ENCODE data around the gene TEX19. TPM values are rescaled to one million over a fixed set of nuclear protein-coding genes. Genes with fewer than 3 reads are reported as not detected.

TEX19 gene
- total RNA-seq, 1 experiment from 2014 or later, result 0.21 TPM

DNA sequence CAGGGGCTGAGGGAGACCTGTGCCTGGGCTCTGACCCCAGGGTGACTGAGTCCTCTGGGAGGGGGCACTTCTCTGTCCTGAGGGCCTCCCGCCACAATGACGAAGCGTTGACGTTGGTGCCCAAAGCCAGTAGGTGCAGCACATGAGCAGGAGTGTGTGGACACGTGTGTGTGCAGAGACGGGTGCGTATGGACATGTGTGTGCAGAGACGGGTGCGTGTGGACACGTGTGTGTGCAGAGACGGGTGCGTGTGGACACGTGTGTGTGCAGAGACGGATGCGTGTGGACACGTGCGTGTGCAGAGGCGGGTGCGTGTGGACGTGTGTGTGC lies 40.9 kb upstream of the TEX19 start:
- in situ Hi-C loops (cut with HindIII; ENCODE audit: low pct_unique_long_range_greater_than_20kb, low sequenced_read_pairs) (no loop called here), intact Hi-C loops (cut with micrococcal nuclease; ENCODE audit: unreplicated experiment) (no loop called here)
- no TSS peak for BruUV-seq (replicated peaks)
- Histone ChIP-seq H3K36me3 (ENCODE audit: control insufficient read depth, insufficient read depth, low read length) (no peaks in the 10 kb centered on the region), H3K4me1 (ENCODE audit: control insufficient read depth, insufficient read depth, low read length) (peaks cover 9% of the 10 kb centered on the region), H3K4me3 (ENCODE audit: low read depth in 2 of 2, low read length in 2 of 2) (no peak overlapping the region), H3K27ac (ENCODE audit: low read length) (no peak overlapping the region), H3K27me3 (ENCODE audit: control insufficient read depth, insufficient read depth, low read length) (no peaks in the 10 kb centered on the region), H3K9me3 (ENCODE audit: control insufficient read depth, insufficient read depth, low read depth, low read length) (no peaks in the 10 kb centered on the region)
- ATAC-seq, result no peak
- TF ChIP-seq, protein P1, sequence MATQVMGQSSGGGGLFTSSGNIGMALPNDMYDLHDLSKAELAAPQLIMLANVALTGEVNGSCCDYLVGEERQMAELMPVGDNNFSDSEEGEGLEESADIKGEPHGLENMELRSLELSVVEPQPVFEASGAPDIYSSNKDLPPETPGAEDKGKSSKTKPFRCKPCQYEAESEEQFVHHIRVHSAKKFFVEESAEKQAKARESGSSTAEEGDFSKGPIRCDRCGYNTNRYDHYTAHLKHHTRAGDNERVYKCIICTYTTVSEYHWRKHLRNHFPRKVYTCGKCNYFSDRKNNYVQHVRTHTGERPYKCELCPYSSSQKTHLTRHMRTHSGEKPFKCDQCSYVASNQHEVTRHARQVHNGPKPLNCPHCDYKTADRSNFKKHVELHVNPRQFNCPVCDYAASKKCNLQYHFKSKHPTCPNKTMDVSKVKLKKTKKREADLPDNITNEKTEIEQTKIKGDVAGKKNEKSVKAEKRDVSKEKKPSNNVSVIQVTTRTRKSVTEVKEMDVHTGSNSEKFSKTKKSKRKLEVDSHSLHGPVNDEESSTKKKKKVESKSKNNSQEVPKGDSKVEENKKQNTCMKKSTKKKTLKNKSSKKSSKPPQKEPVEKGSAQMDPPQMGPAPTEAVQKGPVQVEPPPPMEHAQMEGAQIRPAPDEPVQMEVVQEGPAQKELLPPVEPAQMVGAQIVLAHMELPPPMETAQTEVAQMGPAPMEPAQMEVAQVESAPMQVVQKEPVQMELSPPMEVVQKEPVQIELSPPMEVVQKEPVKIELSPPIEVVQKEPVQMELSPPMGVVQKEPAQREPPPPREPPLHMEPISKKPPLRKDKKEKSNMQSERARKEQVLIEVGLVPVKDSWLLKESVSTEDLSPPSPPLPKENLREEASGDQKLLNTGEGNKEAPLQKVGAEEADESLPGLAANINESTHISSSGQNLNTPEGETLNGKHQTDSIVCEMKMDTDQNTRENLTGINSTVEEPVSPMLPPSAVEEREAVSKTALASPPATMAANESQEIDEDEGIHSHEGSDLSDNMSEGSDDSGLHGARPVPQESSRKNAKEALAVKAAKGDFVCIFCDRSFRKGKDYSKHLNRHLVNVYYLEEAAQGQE (IDR thresholded peaks at IDR 0.05; ENCODE audit: insufficient read depth in 1 of 2, low read depth in 2 of 2, low read length in 1 of 2), result no peak
- TF ChIP-seq SIN3A (IDR thresholded peaks at IDR 0.05; ENCODE audit: borderline replicate concordance, insufficient read depth, low read depth, low read length) (no peak), POLR2AphosphoS5 (IDR thresholded peaks at IDR 0.05; ENCODE audit: low read depth, low read length) (no peak), TCF7L2 (IDR thresholded peaks at IDR 0.05; ENCODE audit: low read depth, low read length) (no peak)
- TF ChIP-seq, protein P2, sequence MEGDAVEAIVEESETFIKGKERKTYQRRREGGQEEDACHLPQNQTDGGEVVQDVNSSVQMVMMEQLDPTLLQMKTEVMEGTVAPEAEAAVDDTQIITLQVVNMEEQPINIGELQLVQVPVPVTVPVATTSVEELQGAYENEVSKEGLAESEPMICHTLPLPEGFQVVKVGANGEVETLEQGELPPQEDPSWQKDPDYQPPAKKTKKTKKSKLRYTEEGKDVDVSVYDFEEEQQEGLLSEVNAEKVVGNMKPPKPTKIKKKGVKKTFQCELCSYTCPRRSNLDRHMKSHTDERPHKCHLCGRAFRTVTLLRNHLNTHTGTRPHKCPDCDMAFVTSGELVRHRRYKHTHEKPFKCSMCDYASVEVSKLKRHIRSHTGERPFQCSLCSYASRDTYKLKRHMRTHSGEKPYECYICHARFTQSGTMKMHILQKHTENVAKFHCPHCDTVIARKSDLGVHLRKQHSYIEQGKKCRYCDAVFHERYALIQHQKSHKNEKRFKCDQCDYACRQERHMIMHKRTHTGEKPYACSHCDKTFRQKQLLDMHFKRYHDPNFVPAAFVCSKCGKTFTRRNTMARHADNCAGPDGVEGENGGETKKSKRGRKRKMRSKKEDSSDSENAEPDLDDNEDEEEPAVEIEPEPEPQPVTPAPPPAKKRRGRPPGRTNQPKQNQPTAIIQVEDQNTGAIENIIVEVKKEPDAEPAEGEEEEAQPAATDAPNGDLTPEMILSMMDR (IDR thresholded peaks at IDR 0.05), result no peak
- POLR2A ChIA-PET, result no interaction called here
- DNase-seq (ENCODE audit: low read depth, low spot score), result no peak
- CTCF ChIA-PET, result no interaction called here

DNA sequence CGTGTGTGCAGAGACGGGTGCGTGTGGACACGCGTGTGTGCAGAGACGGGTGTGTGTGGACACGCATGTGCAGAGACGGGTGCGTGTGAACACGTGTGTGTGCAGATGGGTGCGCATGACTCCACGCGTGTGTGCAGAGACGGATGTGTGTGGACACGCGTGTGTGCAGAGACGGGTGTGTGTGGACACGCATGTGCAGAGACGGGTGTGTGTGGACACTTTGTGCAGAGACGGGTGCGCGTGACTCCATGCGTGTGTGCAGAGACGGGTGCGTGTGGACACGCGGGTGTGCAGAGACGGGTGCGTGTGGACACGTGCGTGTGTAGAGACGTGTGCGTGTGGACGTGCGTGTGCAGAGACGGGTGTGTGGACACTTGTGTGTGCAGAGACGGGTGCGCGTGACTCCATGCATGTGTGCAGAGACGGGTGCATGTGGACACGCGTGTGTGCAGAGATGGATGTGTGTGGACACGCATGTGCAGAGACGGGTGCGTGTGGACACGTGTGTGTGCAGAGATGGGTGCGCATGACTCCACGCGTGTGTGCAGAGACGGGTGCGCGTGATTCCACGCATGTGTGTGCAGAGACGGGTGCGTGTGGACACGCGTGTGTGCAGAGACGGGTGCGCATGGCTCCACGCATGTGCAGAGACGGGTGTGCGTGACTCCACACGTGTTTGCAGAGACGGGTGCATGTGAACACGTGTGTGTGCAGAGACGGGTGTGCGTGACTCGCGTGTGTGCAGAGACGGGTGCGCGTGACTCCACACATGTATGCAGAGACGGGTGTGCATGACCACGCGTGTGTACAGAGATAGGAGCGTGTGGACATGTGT lies 40.1 kb upstream of the TEX19 start:
- POLR2A ChIA-PET, result no interaction called here
- Histone ChIP-seq H3K4me1 (ENCODE audit: control insufficient read depth, insufficient read depth, low read length) (peaks cover 11% of the 10 kb centered on the region), H3K9me3 (ENCODE audit: control insufficient read depth, insufficient read depth, low read depth, low read length) (no peaks in the 10 kb centered on the region), H3K36me3 (ENCODE audit: control insufficient read depth, insufficient read depth, low read length) (no peaks in the 10 kb centered on the region), H3K4me3 (ENCODE audit: low read depth in 2 of 2, low read length in 2 of 2) (no peak overlapping the region), H3K27me3 (ENCODE audit: control insufficient read depth, insufficient read depth, low read length) (no peaks in the 10 kb centered on the region), H3K27ac (ENCODE audit: low read length) (no peak overlapping the region)
- no peak for ATAC-seq
- DNase-seq (ENCODE audit: low read depth, low spot score), result no peak
- CTCF ChIA-PET, result no interaction called here
- TF ChIP-seq SIN3A (IDR thresholded peaks at IDR 0.05; ENCODE audit: borderline replicate concordance, insufficient read depth, low read depth, low read length) (no peak), POLR2AphosphoS5 (IDR thresholded peaks at IDR 0.05; ENCODE audit: low read depth, low read length) (no peak), TCF7L2 (IDR thresholded peaks at IDR 0.05; ENCODE audit: low read depth, low read length) (no peak)
- TF ChIP-seq, protein P2 (IDR thresholded peaks at IDR 0.05), result no peak
- TF ChIP-seq, protein P1 (IDR thresholded peaks at IDR 0.05; ENCODE audit: insufficient read depth in 1 of 2, low read depth in 2 of 2, low read length in 1 of 2), result no peak
- in situ Hi-C loops (cut with HindIII; ENCODE audit: low pct_unique_long_range_greater_than_20kb, low sequenced_read_pairs) (no loop called here), intact Hi-C loops (cut with micrococcal nuclease; ENCODE audit: unreplicated experiment) (no loop called here)
- BruUV-seq (replicated peaks), result no TSS peak
